GM21515 (cell line): ENCODE data around the gene GALNT18.

Experiments
- ATAC-seq: cut with Tn5 transposase; IDR thresholded peaks from one replicate; pipeline ENCODE4 v1.9.1; 2021; ENCODE audit not compliant: unreplicated experiment

GALNT18 gene

DNA sequence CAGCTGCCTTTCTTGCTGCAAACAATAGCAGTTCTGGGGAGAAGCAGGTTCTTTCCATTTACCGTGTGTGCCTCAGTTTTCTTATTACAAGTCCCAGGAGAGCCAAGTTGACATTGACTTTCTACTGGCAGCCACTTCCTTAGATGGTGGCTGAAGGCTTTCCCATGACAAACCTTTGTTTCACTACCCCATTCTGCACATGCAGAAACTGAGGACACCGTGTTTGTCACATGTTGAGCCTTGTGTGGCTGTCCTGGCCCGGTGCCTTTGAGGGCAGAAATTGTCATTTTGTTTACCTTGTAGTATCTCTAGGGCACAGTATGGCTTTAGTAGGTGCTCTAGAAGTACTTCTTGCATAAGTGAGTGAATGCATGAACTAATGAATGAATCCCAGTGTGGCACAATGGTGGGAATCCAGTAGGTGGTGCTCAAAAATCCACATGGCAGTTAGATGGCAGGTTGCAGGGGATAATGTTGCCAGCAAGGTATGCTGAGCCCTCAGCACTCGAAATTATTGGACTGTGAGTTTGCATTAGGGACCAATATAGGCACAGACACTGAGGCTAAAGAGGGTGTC is 370.3 kb downstream of the GALNT18 start:
- no peak for ATAC-seq

GRCh38 chr11:11250470-11250869 is 371.3 kb downstream of the GALNT18 start:
- no peak for ATAC-seq

GRCh38 chr11:11247576-11247975 is 374.2 kb downstream of the GALNT18 start:
- ATAC-seq = no peak

DNA sequence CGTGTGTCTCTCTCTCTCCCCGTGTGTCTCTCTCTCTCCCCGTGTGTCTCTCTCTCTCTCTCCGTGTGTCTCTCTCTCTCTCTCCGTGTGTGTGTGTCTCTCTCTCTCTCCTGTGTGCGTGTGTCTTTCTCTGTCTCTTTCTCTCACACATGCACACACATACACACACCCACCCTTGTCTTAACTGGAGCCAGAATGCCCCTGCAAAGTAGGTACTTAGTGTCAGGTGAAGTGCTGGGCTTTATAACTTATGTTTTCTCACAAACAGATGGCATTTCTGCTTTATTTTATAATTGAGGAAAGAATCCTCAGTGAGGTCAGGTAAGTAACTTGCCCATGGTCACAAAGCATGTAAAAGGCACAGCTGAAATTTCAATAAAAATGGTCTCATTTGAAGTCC is 374.7 kb downstream of the GALNT18 start:
- no peak for ATAC-seq

GRCh38 chr11:11246166-11246565 is 375.6 kb downstream of the GALNT18 start:
- ATAC-seq = no peak

- no peak for ATAC-seq
These were observed 376.4 kb downstream of the GALNT18 start for GRCh38 chr11:11245453-11245852.

GRCh38 chr11:11244470-11245080 is 377.2 kb downstream of the GALNT18 start:
- no peak for ATAC-seq

- no peak for ATAC-seq
These were observed 378.0 kb downstream of the GALNT18 start for GRCh38 chr11:11243590-11244469.

DNA sequence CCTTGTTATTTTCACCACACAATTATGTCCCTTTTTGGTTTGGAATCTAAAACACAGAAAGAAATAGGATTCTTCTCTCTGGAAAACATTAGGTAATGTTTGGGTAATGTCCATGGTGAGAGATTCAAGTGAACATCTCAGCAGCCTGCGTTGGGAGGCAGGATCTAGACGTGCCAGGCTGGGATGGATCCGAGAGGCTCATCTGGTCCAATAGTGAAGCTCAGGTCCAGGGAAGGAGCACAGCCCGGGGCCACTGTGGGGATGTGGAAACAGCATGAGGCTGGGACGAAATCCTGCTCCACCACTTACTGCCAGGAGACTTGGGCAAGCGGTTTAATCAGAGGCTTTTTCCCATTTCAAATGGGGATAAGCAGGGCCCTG is 378.6 kb downstream of the GALNT18 start:
- no peak for ATAC-seq

GRCh38 chr11:11241284-11241683 is 380.5 kb downstream of the GALNT18 start:
- no peak for ATAC-seq

GRCh38 chr11:11239959-11240358 is 381.8 kb downstream of the GALNT18 start:
- ATAC-seq = no peak

DNA sequence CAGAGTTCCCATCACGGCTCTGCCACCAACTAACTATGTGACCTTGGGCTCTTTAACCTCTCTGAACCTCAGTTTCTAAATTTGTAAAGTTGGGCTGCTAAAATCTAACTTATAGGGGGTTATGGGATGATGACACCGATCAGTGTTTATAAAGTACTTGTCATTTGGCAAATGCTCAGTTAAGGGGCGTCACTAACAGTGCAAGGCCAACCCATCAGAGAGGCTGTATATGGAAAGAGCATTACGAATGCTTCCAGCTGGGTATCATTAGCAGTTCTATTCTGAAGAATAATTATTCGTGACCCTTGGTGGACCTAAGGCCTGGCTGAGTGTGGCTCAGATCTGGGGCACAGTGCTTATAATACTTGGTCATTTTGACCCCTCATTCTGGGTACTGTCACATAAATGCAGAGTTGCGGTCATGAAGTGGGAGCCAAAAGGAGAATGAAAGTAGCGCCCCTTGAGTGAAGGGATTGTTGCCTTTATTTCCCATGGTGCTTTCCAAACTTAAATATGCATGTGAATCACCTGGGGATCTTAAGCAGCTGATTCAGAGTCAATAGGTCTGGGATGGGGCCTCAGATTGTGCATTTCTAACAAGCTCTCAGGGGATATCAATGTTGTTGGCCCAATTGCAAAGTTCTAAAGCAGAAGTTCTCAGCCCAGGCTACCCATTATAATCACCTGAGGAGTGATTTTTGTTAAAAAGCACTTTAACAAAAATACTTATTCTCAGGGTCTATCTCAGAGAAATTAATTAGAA is 384.6 kb downstream of the GALNT18 start:
- no peak for ATAC-seq

- ATAC-seq = no peak
These were observed 385.2 kb downstream of the GALNT18 start for GRCh38 chr11:11236498-11237059.

DNA sequence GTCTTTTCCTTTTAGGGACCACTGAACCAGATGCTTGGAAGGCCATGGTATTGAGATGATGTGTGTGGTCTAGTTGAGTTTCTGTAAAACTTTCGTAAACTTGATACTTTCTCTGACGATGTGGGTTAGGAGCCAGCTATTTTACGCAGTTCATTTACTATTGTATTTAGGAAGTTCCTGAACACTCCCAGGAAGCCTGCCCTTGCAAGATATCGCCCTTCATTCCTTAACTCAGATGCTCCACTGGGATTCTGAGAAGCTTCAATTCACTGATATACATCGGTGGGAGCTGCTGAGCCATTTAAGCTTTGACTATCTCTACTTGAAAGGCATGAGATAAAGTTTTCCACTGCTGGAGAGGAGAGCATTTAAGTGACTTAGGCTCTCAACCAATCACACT is 390.0 kb downstream of the GALNT18 start:
- no peak for ATAC-seq

GRCh38 chr11:11230802-11231562 is 390.8 kb downstream of the GALNT18 start:
- ATAC-seq = no peak

DNA sequence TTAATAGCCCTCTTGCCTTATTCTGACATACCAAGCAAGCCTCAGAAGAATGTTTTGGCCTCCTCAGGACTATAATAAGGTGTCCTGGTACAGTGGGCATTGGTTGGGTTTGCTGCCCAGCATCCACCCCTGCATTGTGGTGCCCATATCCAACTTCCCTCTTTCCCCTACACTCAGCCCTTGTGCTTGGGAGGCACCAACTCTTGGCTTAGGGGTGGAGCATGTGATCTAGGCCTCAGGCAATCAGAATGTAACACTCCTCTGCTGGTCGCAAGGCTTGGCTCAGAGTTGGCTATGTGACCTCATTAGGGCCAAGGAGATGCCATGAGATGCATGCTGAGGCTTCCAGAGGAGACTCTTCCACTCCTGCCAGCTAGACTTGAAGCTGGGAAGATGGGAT is 391.7 kb downstream of the GALNT18 start:
- ATAC-seq = no peak

DNA sequence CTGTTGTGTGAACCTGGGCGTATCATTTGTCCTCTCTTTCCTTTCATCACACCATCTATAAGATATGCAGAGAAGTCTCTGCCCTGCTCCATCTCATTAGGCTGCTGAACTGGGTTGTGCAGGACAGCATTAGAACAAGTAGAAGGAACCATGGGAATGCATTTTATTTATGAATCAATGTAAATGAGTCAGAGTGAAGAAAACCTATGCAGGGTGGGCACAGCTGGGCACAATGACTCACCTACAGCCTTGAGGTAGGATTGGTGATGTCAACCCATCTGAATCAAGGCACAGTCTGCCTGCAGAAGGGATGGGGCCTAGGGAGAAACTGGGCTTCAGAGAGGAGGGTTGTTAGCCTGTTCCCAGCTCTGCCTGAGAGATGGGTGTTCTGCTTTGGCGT is 392.2 kb downstream of the GALNT18 start:
- no peak for ATAC-seq

DNA sequence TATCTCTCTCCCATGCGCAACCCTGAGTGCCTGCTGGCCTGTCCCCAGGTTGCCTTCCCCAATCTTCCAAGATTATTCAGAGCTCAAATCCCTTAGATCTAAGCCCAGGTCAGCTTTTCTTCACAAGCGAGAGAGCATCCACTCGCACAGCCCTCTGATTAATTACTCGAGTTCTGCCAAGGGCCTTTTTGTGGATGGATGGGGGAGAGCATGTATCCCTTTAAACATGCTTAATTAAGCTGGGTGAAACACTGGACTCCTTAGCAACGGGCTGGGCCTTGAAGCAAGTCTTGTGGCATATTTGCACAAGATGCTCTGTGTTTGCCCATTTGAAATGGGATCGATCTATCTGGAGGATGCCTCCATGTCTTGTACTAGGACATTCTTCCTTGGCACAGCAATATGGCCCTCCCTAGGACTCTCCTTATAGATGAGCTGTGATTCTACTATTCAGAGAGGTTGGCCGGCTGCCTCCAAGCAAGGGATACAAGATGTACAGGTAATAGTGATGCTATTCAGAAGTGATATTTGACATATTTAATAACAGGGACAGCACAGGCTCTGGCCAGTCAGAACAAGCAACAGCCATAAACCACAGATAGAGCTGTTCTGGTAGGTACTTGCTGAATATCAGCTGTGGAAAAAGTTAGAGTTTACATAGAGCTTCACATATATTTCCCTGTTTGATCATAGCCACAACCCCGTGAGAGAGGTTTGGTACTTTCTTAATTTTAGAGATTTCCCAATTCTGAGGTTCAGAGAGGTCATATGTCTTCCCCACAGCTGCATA is 394.3 kb downstream of the GALNT18 start:
- ATAC-seq = no peak
